COLO829 (cell line): Measurements from ENCODE around the gene ZNF385A.
A peak's percentile ranks its signal among the peaks of the same experiment; 100 is the strongest.
"Not testable (repeated sequence)": the region's sequence is repeated elsewhere in the genome, so short reads cannot be mapped to it uniquely, and the experiment has no call there.

ENCODE experiments used
- DNase-seq: peaks from one replicate; pipeline ENCODE4 v3.0.0; 2012; ENCODE audit warnings: low spot score

The ZNF385A gene

GRCh38 chr12:54325442-54326109 lies 59.0 kb downstream of the ZNF385A start:
- DNase-seq: not testable (repeated sequence)

- peak; percentile 99 for DNase-seq
Observed at GRCh38 chr12:54324617-54325441, 59.7 kb downstream of the ZNF385A start, which contains the start of gene COPZ1. Gene COPZ1 (plus strand): TSS chr12:54325131. CDS start chr12:54325164, 33 bp downstream.

- no peak for DNase-seq
Observed at GRCh38 chr12:54321363-54321762, 63.2 kb downstream of the ZNF385A start.
